ENCODE data around the gene TMEM147.
A peak's percentile ranks its signal among the peaks of the same experiment; 100 is the strongest.

Gene TMEM147

GRCh38 chr19:35554076-35554475, 8.7 kb downstream of the TMEM147 start:
- no peak overlapping the region for H3K9ac ChIP-seq (ENCODE audit: low read depth, low read length)
- H3K4me1 ChIP-seq (ENCODE audit: insufficient read depth, low read length), result no peaks in the 10 kb centered on the region
- H3K4me3 ChIP-seq (ENCODE audit: low read depth in 1 of 2, low read length in 2 of 2), result no peak overlapping the region
- peaks cover 4% of the 10 kb centered on the region; the same call in 1 of the 2 replicates for H3K36me3 ChIP-seq (ENCODE audit: insufficient read depth, low read length)
- no peak overlapping the region for H3K27ac ChIP-seq (ENCODE audit: low read length)
- ATAC-seq (ENCODE audit: insufficient read depth, low read depth) (no peak), DNase-seq (no peak)
- no peak for TF ChIP-seq EZH2 (IDR thresholded peaks at IDR 0.05; ENCODE audit: borderline replicate concordance, low read depth, low read length, severe bottlenecking)
- no peak for TF ChIP-seq CTCF (IDR thresholded peaks at IDR 0.05; ENCODE audit: borderline replicate concordance, extremely low read depth, low read length, poor library complexity, severe bottlenecking)
- H4K20me1 ChIP-seq (ENCODE audit: insufficient read depth, low read length), result peaks cover 10% of the 10 kb centered on the region; the same call in 1 of the 2 replicates
- no peaks in the 10 kb centered on the region for H3K79me2 ChIP-seq (ENCODE audit: insufficient read depth, low read length)
- H3K4me2 ChIP-seq (ENCODE audit: insufficient read depth, low read length), result no peak overlapping the region
- H3K27me3 ChIP-seq (ENCODE audit: insufficient read depth, low read length, poor library complexity), result no peaks in the 10 kb centered on the region
- H2AFZ ChIP-seq (ENCODE audit: low read depth, low read length), result no peak overlapping the region
- H3K9me3 ChIP-seq (ENCODE audit: insufficient read depth, low read length, severe bottlenecking), result no peaks in the 10 kb centered on the region

- no peaks in the 10 kb centered on the region for H3K9me3 ChIP-seq (ENCODE audit: insufficient read depth, low read length, severe bottlenecking)
- no peak for DNase-seq
- no peak overlapping the region for H2AFZ ChIP-seq (ENCODE audit: low read depth, low read length)
- H3K4me3 ChIP-seq (ENCODE audit: low read depth in 1 of 2, low read length in 2 of 2), result no peak overlapping the region
- no peaks in the 10 kb centered on the region for H3K79me2 ChIP-seq (ENCODE audit: insufficient read depth, low read length)
- no peak for ATAC-seq (ENCODE audit: insufficient read depth, low read depth)
- no peak overlapping the region for H3K4me2 ChIP-seq (ENCODE audit: insufficient read depth, low read length)
- no peak overlapping the region for H3K9ac ChIP-seq (ENCODE audit: low read depth, low read length)
- H3K27me3 ChIP-seq (ENCODE audit: insufficient read depth, low read length, poor library complexity), result no peaks in the 10 kb centered on the region
- no peak overlapping the region for H3K27ac ChIP-seq (ENCODE audit: low read length)
- no peaks in the 10 kb centered on the region for H3K4me1 ChIP-seq (ENCODE audit: insufficient read depth, low read length)
- no peak for TF ChIP-seq EZH2 (IDR thresholded peaks at IDR 0.05; ENCODE audit: borderline replicate concordance, low read depth, low read length, severe bottlenecking)
- peak; percentile 53 for TF ChIP-seq CTCF (IDR thresholded peaks at IDR 0.05; ENCODE audit: borderline replicate concordance, extremely low read depth, low read length, poor library complexity, severe bottlenecking)
- 0 out of 2 replicates have a peak, but pooled peaks cover 5% of the 10 kb centered on the region for H4K20me1 ChIP-seq (ENCODE audit: insufficient read depth, low read length)
- no peaks in the 10 kb centered on the region for H3K36me3 ChIP-seq (ENCODE audit: insufficient read depth, low read length)
Measured at GRCh38 chr19:35555301-35556005, 10.0 kb downstream of the TMEM147 start.

GRCh38 chr19:35556025-35556590, 10.7 kb downstream of the TMEM147 start:
- H3K36me3 ChIP-seq (ENCODE audit: insufficient read depth, low read length), result no peaks in the 10 kb centered on the region
- ATAC-seq (ENCODE audit: insufficient read depth, low read depth) (no peak), DNase-seq (no peak)
- H3K79me2 ChIP-seq (ENCODE audit: insufficient read depth, low read length), result no peaks in the 10 kb centered on the region
- H3K4me2 ChIP-seq (ENCODE audit: insufficient read depth, low read length), result no peak overlapping the region
- no peak overlapping the region for H2AFZ ChIP-seq (ENCODE audit: low read depth, low read length)
- H3K9ac ChIP-seq (ENCODE audit: low read depth, low read length), result no peak overlapping the region
- H3K9me3 ChIP-seq (ENCODE audit: insufficient read depth, low read length, severe bottlenecking), result no peaks in the 10 kb centered on the region
- H3K4me3 ChIP-seq (ENCODE audit: low read depth in 1 of 2, low read length in 2 of 2), result no peak overlapping the region
- no peaks in the 10 kb centered on the region for H3K27me3 ChIP-seq (ENCODE audit: insufficient read depth, low read length, poor library complexity)
- H3K27ac ChIP-seq (ENCODE audit: low read length), result no peak overlapping the region
- H3K4me1 ChIP-seq (ENCODE audit: insufficient read depth, low read length), result no peaks in the 10 kb centered on the region
- TF ChIP-seq CTCF (IDR thresholded peaks at IDR 0.05; ENCODE audit: borderline replicate concordance, extremely low read depth, low read length, poor library complexity, severe bottlenecking) (no peak), EZH2 (IDR thresholded peaks at IDR 0.05; ENCODE audit: borderline replicate concordance, low read depth, low read length, severe bottlenecking) (no peak)
- H4K20me1 ChIP-seq (ENCODE audit: insufficient read depth, low read length), result 0 out of 2 replicates have a peak, but pooled peaks cover 5% of the 10 kb centered on the region

All from DND-41 (cell line).